ENCODE data around the gene MIER1. TPM values are rescaled to one million over a fixed set of nuclear protein-coding genes. Genes with fewer than 3 reads are reported as not detected.

The MIER1 gene
- total RNA-seq, 4 donors from 2014 or later, result 14.8 to 21.7 (median 15.4) TPM

DNA sequence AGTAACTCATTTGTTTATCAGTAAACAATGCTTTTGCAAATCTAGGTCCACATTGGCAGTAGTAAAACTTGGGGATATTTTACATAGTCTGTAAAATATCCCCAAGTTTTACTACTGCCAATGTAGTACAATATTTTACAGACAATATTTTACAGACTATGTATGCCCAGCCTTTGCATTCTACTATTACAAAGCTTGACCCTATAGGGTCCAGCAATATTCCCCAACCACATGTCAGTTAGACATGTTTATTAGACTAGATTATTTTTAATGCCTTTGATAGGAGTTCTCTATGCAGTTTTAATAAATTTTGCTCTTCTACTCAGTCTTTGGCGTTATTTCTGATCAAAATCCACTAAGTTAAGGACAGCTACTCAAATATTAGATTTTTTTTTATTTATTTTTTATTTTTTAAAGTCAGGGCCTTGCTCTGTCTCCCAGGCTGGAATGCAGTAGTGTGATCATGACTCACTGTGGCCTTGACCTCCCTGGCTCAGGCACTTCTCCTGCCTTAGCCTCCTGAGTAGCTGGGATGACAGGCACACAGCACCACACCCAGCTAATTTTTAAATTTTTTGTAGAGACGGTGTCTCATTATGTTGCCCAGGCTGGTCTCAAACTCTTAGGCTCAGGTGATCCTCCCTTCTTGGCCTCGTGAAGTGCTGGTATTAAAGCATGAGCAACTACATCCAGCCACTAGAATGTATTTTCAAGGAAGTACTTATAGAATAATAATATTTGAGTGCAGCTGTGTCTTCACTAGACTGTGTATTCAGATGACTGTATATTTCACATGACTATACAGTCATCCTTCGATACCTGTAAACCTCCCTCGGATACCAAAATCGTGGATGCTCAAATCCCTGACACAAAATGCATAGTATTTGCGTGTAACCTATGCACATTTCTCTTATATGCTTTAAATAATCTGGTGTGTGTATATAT, 19.8 kb downstream of the MIER1 start:
- intact Hi-C loops (cut with DNase I; ENCODE audit: low total_unique reads), result no loop called here
- Histone ChIP-seq H3K9me3 (no peaks in the 10 kb centered on the region), H3K27ac (peak overlapping the region; percentile 47 to 63 (median 61)), H3K27me3 (no peaks in the 10 kb centered on the region), H3K4me1 (peaks cover 6 to 11% of the 10 kb centered on the region in 2 donors), H3K36me3 (peaks cover 0 to 26% of the 10 kb centered on the region in 2 donors), H3K4me3 (no peak overlapping the region)
- ATAC-seq (peak; percentile 63 to 86), DNase-seq (peak; percentile 26 to 54)
- in situ Hi-C loops (cut with MboI; ENCODE audit: low sequenced_read_pairs in 4 of 4), result loop anchor here in 1 of 4 donors (25.0 kb wide), 1 partner anchor 607 kb away; no protein-coding TSS in a partner anchor
- TF ChIP-seq, protein P1, sequence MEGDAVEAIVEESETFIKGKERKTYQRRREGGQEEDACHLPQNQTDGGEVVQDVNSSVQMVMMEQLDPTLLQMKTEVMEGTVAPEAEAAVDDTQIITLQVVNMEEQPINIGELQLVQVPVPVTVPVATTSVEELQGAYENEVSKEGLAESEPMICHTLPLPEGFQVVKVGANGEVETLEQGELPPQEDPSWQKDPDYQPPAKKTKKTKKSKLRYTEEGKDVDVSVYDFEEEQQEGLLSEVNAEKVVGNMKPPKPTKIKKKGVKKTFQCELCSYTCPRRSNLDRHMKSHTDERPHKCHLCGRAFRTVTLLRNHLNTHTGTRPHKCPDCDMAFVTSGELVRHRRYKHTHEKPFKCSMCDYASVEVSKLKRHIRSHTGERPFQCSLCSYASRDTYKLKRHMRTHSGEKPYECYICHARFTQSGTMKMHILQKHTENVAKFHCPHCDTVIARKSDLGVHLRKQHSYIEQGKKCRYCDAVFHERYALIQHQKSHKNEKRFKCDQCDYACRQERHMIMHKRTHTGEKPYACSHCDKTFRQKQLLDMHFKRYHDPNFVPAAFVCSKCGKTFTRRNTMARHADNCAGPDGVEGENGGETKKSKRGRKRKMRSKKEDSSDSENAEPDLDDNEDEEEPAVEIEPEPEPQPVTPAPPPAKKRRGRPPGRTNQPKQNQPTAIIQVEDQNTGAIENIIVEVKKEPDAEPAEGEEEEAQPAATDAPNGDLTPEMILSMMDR (IDR thresholded peaks at IDR 0.05 in 4 of 5, conservative IDR thresholded peaks at IDR 0.05 in 1 of 5), result no peak
- TF ChIP-seq POLR2A (IDR thresholded peaks at IDR 0.05), result no peak

DNA sequence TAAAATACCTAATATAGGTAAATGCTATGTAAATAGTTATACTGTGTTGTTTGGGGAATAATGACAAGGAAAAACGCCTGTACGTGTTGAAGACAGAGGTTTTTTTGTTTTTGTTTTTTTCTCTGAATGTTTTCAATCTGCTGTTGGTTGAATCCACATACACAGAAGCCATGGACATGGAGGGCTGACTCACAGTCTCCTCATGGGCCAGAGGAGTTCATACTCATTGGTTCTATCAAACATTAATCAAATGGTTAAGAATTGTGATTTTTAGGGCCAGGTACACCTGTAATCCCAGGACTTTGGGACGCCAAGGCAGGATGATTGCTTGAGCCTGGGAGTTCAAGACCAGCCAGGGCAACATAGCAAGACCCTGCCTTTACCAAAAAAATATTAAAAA, 20.5 kb downstream of the MIER1 start:
- TF ChIP-seq, protein P1 (IDR thresholded peaks at IDR 0.05 in 4 of 5, conservative IDR thresholded peaks at IDR 0.05 in 1 of 5), result no peak
- Histone ChIP-seq H3K36me3 (peaks cover 0 to 26% of the 10 kb centered on the region in 2 donors), H3K4me1 (peaks cover 6 to 11% of the 10 kb centered on the region in 2 donors), H3K27ac (no peak overlapping the region), H3K27me3 (no peaks in the 10 kb centered on the region), H3K4me3 (no peak overlapping the region), H3K9me3 (no peaks in the 10 kb centered on the region)
- in situ Hi-C loops (cut with MboI; ENCODE audit: low sequenced_read_pairs in 4 of 4), result loop anchor here in 1 of 4 donors (25.0 kb wide), 1 partner anchor 608 kb away; no protein-coding TSS in a partner anchor
- no peak for DNase-seq
- no peak for ATAC-seq
- intact Hi-C loops (cut with DNase I; ENCODE audit: low total_unique reads), result no loop called here

DNA sequence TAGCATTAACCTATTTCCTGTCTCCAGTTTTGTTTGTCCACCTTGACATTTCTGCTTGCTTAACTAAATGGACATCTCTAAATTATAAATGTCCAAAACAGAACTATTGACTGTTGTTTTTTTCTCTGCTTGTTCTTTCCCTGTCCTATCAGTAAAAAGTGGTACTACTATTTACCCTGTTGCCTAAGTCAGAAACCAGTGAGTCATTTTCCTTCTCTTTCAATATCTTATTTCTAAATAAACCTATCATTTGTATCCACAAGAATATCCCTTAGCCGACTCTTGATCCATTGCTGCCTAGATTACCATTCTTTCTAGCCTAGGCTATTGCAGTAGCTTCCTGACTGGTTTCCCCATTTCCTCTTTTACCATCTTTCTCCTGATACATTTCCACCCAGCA, 22.5 kb downstream of the MIER1 start:
- intact Hi-C loops (cut with DNase I; ENCODE audit: low total_unique reads) (no loop called here), in situ Hi-C loops (cut with MboI; ENCODE audit: low sequenced_read_pairs in 4 of 4) (loop anchor here in 1 of 4 donors (25.0 kb wide), 1 partner anchor 610 kb away; no protein-coding TSS in a partner anchor)
- DNase-seq (no peak), ATAC-seq (no peak)
- TF ChIP-seq, protein P1 (IDR thresholded peaks at IDR 0.05 in 4 of 5, conservative IDR thresholded peaks at IDR 0.05 in 1 of 5), result no peak
- TF ChIP-seq POLR2A (IDR thresholded peaks at IDR 0.05), result no peak
- H3K36me3 ChIP-seq, result peaks cover 0 to 33% of the 10 kb centered on the region in 2 donors
- H3K4me1 ChIP-seq, result peaks cover 6 to 11% of the 10 kb centered on the region in 2 donors
- no peaks in the 10 kb centered on the region for H3K27me3 ChIP-seq
- no peak overlapping the region for H3K27ac ChIP-seq
- no peak overlapping the region for H3K4me3 ChIP-seq
- H3K9me3 ChIP-seq, result no peaks in the 10 kb centered on the region

DNA sequence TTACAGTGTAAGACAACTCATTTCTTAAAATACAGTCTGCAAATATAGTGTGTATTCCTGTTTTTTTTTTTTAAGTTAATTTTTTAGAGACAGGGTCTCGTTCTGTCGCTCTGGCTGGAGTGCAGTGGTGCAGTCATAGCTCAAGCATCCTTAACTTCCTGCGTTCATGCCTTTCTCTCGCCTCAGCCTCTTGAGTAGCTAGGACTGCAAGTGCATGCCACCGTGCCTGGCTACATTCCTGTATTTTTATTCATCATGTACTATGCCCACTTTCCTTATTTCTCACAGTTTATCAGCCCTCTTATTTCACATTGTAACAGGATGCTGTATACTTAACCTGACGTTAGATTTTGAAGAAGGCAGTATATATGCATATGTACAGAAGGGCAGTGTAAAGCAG, 26.7 kb downstream of the MIER1 start:
- TF ChIP-seq, protein P1 (IDR thresholded peaks at IDR 0.05 in 4 of 5, conservative IDR thresholded peaks at IDR 0.05 in 1 of 5), result no peak
- TF ChIP-seq POLR2A (IDR thresholded peaks at IDR 0.05), result no peak
- DNase-seq (no peak), ATAC-seq (no peak)
- no peaks in the 10 kb centered on the region for H3K9me3 ChIP-seq
- H3K4me3 ChIP-seq, result no peak overlapping the region
- H3K4me1 ChIP-seq, result no peaks in the 10 kb centered on the region
- intact Hi-C loops (cut with DNase I; ENCODE audit: low total_unique reads) (no loop called here), in situ Hi-C loops (cut with MboI; ENCODE audit: low sequenced_read_pairs in 4 of 4) (no loop called here)
- H3K36me3 ChIP-seq, result peaks cover 0 to 32% of the 10 kb centered on the region in 2 donors
- H3K27me3 ChIP-seq, result no peaks in the 10 kb centered on the region
- no peak overlapping the region for H3K27ac ChIP-seq
